ENCODE data around the gene DNASE1L1.

DNA sequence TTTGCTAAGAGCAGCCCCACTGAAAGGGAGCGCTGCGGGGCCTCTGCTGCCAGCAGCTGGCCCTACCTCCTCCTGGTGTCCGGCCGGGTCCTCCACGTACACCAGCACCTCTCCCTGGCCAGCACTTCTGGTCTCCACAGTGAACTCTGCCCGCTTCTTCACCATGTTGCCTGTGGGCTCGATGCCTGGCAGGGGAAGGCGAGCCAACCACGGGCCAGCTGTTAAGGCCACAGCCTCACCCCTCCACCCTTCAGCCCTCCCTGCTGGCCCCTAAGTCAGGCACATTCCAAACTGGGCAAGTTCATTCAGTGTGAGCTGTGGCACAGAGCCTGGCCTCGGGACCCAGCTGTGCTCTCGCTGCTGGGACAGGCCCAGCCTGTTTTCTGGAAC is 42.4 kb downstream of the DNASE1L1 start:
- TF ChIP-seq, protein P1, sequence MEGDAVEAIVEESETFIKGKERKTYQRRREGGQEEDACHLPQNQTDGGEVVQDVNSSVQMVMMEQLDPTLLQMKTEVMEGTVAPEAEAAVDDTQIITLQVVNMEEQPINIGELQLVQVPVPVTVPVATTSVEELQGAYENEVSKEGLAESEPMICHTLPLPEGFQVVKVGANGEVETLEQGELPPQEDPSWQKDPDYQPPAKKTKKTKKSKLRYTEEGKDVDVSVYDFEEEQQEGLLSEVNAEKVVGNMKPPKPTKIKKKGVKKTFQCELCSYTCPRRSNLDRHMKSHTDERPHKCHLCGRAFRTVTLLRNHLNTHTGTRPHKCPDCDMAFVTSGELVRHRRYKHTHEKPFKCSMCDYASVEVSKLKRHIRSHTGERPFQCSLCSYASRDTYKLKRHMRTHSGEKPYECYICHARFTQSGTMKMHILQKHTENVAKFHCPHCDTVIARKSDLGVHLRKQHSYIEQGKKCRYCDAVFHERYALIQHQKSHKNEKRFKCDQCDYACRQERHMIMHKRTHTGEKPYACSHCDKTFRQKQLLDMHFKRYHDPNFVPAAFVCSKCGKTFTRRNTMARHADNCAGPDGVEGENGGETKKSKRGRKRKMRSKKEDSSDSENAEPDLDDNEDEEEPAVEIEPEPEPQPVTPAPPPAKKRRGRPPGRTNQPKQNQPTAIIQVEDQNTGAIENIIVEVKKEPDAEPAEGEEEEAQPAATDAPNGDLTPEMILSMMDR (conservative IDR thresholded peaks at IDR 0.05; ENCODE audit: low read length) = no peak
- no peak for TF ChIP-seq EZH2phosphoT487 (IDR thresholded peaks at IDR 0.05; ENCODE audit: borderline replicate concordance)
